ENCODE measurements around the gene PTBP1.

Gene PTBP1

GRCh38 chr19:797528-798414 lies 519 bp downstream of the PTBP1 start:
- peak; percentile 71 for DNase-seq (ENCODE audit: low read depth, low spot score)

GRCh38 chr19:798415-799075 lies 1.3 kb downstream of the PTBP1 start:
- no peak for DNase-seq (ENCODE audit: low read depth, low spot score)

GRCh38 chr19:799076-799881 lies 2.0 kb downstream of the PTBP1 start:
- DNase-seq (ENCODE audit: low read depth, low spot score), result no peak

DNA sequence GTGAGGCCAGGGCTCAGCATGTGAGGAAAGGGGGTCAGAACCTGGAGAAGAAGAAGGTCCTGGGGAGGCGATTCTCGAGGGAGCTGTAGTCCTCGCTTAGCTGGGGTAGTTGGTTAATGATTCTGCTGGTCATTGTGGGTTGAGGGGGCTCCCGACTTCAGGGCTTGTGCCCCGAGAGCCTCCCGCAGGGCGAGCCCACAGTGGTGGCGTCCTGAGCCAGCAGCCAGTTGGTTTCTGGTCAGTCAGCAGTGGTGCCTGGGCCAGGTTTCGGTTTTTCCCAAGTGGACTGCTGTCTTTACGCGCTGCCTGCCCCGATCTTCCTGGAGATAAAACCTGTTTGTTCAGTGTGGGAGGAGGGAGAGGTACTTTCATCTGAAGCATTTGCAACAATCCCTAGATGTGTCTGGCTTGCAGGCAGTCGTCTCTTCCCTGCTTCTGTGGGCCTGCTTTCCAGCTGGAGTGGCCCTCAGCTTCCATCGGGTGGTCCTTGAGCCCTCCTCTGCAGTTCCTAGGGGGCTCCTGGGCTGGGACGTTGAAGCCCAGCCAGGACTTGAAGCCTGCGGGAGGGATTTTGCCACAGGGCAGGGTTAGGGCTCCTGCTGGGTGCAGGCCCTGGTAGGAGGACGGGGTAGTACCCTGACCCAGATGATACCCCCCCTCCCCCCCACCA lies 3.2 kb downstream of the PTBP1 start:
- DNase-seq (ENCODE audit: low read depth, low spot score), result no peak

DNA sequence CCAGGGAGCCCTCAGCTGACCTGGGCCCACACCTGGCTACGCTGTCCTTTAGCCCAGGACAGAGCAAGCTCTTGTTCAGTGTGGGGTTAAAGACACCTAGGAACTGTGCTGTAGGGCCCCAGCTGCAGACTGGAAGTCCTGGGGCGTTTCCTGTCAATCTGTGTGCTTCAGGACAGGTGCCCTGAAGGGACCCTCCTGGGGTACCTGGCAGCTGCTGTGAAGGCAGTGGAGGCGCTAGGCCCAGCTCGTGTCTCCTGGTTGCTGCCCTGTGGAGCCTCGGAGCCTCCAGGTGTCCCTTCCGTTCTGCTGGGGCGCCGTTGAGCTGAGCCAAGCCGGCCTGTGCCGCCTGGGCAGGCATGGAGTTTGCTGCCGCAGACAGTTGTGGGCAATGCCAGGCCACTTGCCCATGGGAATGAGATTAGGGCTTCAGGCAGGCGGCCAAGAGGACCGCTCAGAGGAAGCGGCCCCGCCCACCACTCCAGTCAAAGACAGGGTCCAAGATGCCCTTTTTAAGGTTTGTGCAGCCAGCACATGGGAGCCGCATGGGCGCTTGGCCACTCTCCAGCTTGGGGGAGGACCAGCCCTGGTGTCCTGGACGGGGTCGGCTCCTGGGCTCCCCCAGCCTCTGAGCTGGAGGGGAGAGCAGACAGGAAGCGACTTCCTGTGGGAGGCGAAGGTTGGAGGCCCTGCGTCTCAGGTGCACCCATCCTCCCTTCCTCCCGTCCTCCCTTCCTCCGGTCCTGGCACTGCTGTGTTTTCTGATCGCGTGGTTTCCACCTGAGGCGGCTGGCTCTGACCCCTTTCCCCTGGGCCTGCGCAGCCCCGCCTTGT lies 4.0 kb downstream of the PTBP1 start:
- no peak for DNase-seq (ENCODE audit: low read depth, low spot score)

GRCh38 chr19:801861-802497 lies 4.7 kb downstream of the PTBP1 start:
- no peak for DNase-seq (ENCODE audit: low read depth, low spot score)

DNA sequence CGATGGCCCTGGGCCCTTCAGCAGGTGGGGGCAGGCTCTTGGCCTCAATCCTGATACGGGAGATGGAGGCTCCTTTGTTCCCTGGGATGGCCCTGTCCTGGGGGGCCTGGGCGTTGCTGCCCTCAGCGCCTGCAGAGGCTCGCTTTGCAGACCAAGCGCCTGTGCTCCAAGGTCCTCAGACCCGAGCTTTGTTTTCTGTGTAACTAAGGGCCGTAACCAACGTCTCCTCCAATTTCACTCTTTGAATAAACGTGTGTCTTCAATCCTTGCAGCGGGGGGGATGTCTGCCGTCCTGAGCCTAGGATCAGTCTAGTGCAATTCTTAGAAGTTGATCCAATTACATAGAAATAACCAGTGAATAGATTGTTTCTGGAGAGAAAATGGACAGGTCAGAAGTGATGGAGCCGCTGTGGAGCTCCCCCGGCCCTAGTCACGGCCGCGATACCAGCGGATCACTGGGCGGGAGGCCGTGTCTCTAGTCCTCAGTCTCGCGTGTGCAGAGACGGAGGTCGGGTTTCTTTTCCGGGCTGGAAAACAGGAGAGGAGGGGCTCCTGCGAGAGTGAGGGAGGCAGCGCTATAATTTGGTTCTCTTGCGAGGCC lies 5.3 kb downstream of the PTBP1 start:
- no peak for DNase-seq (ENCODE audit: low read depth, low spot score)

DNA sequence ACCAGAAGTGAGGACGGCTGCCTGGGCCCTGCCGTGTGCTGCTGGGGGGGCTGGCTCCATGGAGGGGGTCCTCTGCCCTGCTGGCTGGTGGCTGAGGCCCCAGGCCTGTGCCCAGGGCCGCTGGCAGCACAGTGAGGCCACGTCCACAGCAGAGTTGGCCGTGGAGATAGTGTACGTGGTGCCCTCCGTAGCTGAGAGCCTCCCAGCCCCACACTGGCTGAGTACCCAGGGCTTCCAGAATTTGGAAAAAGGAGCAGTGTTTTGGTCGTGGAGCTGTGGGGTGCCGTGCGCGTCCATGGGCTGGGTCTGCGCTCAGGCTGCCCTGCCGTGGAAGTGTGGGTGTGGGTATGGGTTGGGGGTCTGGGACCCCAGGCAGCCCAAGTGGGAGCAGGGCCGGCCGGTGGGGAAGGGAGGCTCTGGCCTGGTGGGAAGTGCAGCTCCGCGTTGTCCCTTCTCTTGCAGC lies 5.9 kb downstream of the PTBP1 start:
- no peak for DNase-seq (ENCODE audit: low read depth, low spot score)

DNA sequence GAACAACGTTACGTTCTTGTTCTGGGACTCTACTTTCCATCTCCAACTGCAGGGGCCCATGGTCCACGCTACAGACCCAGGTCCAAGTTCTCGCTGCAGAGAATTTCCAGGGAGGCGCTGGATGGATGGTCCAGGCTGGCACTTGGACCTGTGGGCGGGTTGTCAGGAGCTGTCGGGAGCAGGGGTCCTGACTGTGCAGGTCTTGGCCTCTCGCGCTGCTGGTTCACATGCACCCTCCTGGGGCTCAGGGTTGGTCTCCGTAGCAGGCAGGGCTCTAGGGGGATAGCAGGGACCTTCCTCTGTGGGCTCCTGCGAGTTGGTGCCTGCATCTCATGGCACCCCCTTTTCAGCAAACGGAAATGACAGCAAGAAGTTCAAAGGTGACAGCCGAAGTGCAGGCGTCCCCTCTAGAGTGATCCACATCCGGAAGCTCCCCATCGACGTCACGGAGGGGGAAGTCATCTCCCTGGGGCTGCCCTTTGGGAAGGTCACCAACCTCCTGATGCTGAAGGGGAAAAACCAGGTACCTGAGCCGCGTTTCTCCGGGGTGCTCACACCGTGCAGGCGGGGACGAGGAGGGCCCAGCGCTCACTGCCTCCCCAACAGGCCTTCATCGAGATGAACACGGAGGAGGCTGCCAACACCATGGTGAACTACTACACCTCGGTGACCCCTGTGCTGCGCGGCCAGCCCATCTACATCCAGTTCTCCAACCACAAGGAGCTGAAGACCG lies 6.6 kb downstream of the PTBP1 start:
- DNase-seq (ENCODE audit: low read depth, low spot score), result no peak

DNA sequence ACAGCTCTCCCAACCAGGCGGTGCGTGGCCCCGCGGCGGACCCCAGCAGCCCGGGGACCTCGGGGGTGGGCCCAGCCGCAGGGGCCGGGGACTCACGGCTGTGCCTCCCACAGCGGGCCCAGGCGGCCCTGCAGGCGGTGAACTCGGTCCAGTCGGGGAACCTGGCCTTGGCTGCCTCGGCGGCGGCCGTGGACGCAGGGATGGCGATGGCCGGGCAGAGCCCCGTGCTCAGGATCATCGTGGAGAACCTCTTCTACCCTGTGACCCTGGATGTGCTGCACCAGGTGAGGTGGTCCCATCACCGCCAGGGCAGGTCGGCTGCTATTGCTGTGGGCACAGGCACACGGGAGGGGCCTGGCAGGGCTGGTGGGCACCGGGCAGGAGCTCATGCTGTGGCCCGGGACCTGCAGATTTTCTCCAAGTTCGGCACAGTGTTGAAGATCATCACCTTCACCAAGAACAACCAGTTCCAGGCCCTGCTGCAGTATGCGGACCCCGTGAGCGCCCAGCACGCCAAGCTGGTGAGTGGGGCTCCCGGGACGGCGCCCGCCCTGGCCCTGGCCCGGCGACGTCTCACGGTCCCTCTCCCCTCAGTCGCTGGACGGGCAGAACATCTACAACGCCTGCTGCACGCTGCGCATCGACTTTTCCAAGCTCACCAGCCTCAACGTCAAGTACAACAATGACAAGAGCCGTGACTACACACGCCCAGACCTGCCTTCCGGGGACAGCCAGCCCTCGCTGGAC lies 7.3 kb downstream of the PTBP1 start:
- DNase-seq (ENCODE audit: low read depth, low spot score), result no peak

DNA sequence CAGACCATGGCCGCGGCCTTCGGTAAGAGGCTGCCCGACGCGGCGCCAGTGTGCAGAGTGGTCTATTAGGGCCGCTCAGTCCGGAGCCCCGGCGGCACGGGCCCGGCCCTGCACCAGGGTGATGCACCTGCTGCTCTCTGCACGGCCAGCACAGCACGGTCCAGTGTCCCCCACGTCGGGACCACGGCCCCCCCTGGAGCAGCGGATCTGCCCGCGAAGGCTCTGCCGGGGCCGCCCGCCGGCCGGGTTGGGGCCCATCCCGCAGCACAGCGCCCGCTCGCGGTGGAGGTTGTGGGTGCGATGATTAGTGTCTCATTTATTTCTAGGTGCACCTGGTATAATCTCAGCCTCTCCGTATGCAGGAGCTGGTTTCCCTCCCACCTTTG lies 7.9 kb downstream of the PTBP1 start:
- DNase-seq (ENCODE audit: low read depth, low spot score), result no peak

GRCh38 chr19:805600-806550 lies 8.6 kb downstream of the PTBP1 start:
- DNase-seq (ENCODE audit: low read depth, low spot score), result no peak

DNA sequence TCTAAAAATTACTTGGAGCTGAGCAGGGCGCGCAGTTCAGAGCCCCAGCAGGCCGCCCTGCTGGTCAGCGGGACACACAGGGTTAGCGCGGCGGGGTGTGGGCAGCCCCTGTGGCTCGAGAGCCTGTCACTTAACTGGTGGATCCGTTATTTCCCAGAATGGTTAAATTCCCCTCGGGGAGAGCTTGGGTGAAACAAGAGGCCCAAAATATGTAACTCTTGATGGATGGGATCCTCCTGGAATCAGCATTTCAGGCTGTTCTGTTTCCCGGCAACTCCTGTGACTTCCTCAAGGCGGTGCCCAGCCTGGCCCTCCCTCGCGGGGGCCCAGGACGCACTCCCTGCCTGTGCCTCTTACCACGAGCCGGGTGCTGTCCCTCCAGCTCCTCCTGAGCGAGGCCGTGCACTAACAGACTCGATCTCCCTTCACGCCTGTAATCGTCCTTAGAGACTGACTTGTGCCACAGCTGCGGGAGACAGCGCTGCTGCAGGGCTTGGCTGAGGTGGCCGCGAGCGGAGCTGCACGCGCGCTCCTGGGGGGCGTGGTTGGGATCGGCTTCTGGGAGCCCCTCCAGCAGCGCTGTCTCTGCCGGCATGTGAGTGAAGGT lies 9.7 kb downstream of the PTBP1 start:
- DNase-seq (ENCODE audit: low read depth, low spot score), result no peak

DNA sequence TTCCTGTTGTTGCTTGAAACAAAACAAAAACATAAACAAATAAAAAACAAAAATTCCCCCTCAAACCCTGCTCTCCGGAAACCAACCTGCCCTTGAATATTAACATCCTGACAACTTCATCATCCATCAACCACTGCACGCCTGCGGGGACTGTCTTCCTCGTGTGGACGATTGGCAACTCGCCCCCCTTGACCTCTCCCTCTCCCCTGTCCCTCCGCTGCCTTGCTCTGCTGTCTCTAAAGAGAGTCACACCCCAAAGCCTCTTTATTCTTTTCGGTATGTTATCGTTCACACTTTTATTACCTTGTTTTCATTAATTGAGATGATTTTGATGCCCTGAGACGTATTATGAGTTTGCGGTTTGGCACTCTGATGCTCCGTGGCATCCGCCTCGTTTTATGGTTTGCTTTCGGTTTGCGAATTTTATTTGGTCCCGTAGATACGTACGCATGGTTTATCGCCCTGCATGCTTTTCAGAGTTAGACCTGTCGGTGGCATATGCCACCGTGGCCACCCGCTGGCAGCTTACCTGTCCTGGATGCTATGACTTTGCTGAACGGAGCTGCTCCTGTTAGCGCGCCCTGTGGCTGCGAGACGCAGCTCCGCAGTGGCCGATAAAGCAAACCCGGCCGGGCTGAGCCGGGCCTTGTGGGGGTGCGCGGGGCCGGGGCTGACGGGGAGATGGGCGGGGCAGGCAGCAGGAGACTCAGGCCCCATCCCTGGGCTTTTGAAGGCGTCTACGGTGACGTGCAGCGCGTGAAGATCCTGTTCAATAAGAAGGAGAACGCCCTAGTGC lies 10.6 kb downstream of the PTBP1 start:
- DNase-seq (ENCODE audit: low read depth, low spot score), result no peak

- no peak for DNase-seq (ENCODE audit: low read depth, low spot score)
Measured at GRCh38 chr19:808423-808775, 11.1 kb downstream of the PTBP1 start.

Data from activated CD4-positive, CD25-positive, alpha-beta regulatory T cell treated with anti-CD3 and anti-CD28 coated beads, Interleukin-2, amount 50 U/mL, for 16 hours (primary cell).